Hypothalamus (tissue), 51 donors: ENCODE data around the gene CAMK2G.
"Not testable (repeated sequence)": the region's sequence is repeated elsewhere in the genome, so short reads cannot be mapped to it uniquely, and the experiment has no call there.

Source experiments
- DNase-seq, 51 donors: peaks; one replicate each; lab custom pipeline; 2025; lab: John Stamatoyannopoulos, UW

Gene CAMK2G

DNA sequence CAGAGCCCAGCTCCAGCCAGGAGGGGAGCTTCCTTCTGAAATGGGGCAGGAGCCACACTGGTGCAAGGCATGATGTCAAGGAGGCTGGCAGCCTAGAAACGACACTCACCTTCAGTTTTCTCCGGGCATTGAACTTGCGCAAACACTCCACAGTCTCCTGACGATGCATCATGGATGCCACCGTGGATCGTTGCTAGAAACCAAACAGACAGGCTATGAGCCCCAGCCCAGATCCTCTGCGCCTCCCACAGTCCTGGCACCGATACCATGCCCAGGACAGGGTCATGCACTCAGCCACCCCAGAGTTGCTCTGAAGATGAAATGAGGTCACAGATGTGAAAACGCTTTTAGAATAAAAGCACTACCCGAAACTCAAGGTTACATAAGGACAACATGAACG lies 32.0 kb downstream of the CAMK2G start:
- no peak for DNase-seq

GRCh38 chr10:73841526-73842285 lies 32.6 kb downstream of the CAMK2G start:
- no peak for DNase-seq

DNA sequence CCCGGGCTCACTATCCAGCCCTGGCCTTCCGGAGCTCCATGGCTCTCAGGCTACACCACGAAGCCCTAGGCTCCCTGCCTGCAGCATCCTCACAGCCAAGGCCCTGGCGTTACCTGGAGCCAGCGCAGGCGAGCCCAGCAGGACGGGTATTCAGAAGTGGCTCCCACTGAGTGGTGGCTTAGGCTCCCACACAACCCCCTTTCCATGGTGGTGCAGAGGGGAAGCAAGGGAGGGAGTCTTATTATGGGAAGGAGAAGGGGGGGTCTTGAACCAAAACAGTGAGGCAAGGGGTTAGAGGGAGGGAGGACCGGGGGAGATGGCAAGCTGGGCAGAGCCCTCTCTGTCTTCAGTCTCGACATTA lies 33.3 kb downstream of the CAMK2G start:
- DNase-seq = no peak

- no peak for DNase-seq
Measured at GRCh38 chr10:73840403-73841060, 33.8 kb downstream of the CAMK2G start.

GRCh38 chr10:73840056-73840402 lies 34.3 kb downstream of the CAMK2G start:
- no peak for DNase-seq

DNA sequence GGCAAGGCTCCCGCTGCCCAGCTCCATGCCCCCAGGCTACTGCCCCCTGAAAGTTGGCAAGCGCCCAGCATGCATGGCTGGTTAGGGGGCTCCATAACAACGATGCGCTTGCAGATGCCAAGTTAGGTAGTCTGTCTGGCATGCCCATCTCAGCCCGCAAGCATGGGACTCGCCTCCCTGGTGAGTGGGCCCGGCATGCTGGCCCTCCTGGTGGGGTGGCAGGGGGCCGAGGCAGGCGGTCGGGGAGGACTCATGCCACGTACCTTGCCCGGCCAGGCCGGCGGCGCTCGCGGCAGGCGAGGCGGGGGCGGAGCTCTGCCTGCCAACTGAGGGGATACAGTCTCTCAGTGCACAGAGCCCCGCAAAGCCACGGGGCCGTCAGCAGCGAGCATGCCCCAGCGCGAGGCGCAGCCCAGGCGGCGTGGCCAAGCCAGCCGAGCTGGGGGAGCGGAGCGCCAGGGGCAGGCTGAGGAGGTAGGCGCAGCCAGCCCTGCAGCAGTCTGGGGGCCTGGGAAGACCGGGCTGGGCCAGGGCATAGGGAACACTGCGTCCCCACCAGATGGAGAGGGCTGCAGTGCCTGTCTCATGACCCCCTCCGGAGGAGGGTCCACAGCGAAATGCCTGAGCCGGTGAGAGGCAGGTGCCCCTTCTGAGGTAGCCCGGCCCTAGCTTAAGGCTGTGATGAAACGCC lies 34.9 kb downstream of the CAMK2G start:
- peak in 1 of 51 donors; percentile 40 for DNase-seq

DNA sequence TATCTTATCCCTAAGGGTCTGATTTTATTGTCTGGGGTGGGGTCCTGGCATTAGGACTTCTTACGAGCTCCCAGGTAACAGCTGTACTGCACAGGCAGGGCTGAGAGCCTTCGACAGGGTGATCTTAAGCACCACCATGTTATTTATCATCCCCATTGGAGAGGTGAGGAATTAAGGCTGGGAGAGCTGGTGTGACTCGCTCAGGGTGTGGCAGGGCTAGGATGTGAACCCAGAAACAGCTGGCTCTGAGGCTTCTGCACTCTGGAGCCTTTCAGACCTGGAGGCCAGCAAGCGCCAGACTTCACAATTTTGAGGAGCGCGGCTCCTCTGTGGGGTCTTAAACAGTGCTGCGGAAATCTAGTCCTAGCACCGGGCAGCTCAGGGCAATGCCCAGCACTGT lies 35.5 kb downstream of the CAMK2G start:
- no peak for DNase-seq

GRCh38 chr10:73838008-73838567 lies 36.3 kb downstream of the CAMK2G start:
- no peak for DNase-seq

DNA sequence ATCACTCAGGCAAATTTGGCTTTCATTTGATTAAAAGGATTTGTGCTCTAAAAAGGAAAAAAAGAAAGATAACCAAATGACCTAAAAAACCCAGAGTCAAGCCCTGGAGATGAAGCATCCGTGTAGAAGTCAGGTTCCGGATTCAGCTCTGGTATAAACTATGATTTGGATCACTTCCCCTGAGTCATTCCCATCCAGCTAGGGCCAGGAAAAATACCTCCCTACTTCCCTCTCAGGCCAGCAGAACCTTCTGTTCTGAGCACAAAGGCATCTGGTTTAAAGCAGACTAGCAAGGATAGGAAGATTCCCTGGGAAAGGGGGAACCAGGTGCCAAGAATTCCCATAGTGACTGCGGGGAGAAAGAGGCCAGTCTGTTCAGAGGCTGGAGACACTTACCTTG lies 37.3 kb downstream of the CAMK2G start:
- DNase-seq = no peak

DNA sequence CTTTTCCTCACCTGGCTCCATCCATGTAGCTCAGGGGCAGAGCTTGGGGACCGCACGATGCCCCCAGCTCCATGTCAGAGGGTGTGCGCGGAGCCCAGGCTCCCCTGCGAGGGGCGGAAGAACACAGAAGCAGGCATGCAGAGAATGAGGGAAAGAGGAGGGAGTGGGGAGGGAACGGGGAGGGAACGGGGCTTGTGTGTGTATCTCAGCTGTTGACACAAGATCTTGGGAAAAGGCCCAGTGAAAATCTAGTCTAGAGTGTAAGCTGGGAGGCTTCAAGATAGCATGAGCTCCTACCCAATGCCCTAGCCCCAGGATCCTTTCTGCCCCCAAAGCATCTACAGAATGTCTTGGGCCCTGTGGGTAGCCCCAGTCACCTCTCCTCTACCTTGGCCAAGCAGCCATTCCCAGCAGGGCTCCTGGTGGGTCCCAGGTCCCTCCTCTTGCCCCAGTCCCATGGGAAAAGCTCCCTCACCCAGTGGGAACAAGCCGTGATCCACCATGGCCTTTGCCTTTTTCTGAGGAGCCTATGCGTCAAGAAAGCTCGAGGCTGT lies 37.9 kb downstream of the CAMK2G start:
- DNase-seq = no peak

DNA sequence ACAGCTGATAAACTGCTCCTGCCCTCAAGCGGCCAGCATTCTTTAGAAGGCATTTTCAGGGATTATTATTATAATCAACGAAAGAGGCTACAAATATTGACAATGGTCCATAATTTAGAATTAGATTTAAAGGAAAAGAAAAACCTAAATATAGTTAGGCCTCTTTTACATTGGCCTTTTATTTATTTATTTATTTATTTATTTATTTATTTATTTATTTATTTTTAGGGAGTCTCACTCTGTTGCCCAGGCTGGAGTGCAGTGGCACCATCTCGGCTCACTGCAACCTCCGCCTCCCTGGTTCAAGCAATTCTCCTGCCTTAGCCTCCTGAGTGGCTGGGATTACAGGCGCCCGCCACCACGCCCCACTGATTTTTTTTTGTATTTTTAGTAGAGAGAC lies 45.3 kb downstream of the CAMK2G start:
- DNase-seq = not testable (repeated sequence)

DNA sequence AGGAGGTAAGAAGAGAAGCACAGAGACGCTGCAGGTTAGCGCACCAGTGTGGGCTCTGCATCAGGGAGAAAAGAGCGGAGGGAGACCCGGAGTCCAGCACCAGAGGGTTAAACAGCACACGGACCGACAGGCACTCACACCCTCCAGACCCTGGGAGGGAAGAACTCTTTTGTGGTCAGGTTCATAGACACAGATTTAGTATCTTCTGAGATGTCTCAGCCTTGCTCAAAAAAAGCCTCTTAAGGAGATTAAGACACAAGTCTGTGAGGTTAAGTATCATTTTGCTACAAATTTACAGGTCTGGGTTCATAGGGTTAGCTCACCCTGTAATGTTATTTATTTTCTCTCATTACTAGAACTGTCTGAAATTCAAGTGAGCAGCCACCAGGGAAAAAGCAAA lies 46.2 kb downstream of the CAMK2G start:
- no peak for DNase-seq

- no peak for DNase-seq
Measured at GRCh38 chr10:73827346-73828089, 46.8 kb downstream of the CAMK2G start.

DNA sequence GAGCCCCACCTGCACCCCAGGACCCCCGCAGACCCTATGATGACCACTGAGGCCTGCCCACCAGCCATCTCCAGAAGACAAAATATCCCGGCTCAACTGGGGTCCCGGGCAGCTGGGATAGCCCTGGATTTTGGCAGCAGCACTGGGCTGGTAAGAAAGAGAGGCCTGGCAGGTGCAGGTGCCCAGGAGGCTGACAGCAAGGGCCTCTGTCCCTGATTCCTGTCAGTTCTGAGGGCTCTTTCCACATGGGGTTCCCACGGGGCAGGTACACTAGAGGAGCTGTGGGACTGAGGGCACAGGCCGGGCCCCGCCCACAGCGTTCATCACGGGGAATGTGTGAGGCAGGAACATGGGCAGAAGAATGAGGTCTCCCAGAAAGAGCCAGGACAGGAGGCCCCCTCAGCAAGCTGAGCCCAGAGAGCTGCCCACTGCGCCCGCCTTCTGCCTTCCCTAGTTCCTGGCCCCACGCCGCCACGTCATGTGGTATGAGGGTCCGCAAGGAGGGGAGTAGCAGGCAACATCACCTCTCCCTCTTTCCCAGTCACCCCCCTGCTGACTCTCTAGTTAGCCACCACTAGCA lies 50.1 kb downstream of the CAMK2G start:
- no peak for DNase-seq

DNA sequence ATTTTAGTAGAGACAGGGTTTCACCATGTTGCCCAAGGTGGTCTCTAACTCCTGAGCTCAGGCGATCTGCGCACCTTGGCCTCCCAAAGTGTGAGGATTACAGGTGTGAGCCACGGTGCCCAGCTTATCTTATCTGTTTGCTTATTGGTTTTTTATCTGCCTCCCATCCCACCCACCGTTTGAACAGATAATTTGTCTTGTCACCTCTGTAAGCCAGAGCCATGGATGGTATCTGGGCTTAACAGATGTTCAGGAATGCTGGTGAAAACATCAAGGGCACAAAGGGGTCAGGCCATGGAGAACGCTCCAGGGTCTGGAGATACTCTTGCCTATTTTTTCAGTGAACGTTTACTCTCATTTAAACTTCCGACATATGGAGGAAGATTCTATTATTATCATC lies 51.0 kb downstream of the CAMK2G start:
- no peak for DNase-seq

DNA sequence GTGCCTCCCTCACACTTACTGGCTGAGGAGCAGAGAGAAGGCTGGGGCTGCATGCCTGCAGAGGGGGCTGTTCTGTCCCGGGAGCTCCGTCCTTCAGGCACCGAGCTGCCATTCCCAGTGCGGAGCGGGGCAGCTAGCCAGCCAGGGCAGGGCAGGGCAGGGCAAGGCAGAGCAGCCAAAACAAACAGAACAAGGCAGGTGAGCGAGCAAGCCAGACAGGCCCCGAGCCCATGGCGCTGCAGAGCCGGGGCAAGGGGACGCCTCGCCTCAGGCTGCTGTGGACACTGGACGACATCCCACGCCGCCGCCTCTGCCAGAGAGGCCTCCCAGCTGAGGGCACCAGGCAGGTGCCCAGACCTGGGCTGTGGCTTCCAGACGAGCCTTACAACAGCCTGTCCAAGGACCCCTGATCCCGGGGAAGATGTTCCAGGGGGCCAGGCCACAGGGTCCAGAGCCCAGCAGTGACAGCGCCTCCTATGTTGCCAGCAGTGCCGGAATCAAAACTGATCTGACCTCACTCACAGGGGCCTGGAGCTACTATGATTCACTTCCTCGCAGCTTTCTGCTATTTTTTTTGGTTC lies 54.8 kb downstream of the CAMK2G start:
- peak in 1 of 51 donors; percentile 32 for DNase-seq

- DNase-seq = peak in 1 of 51 donors; percentile 31
Measured at GRCh38 chr10:73819081-73819480, 55.3 kb downstream of the CAMK2G start.

DNA sequence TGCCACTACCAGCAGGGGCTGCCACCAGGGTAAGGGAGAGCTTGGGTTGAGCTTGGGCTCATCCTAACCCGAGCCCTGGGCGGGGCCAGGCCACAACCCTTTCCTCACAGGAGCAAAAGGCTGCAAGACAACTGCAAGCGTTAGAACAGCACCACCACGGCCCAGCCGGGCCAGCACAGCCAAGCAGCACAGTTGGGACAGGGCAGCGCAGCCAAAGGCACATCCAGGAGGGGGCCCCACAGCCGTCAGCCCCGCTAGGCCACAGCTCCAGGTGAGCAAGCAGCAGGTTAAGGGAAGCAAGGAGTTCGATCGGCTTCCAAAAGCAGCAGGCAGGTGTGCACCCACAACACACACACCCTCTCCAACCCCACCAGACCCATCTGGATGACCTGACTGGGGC lies 56.0 kb downstream of the CAMK2G start:
- no peak for DNase-seq

DNA sequence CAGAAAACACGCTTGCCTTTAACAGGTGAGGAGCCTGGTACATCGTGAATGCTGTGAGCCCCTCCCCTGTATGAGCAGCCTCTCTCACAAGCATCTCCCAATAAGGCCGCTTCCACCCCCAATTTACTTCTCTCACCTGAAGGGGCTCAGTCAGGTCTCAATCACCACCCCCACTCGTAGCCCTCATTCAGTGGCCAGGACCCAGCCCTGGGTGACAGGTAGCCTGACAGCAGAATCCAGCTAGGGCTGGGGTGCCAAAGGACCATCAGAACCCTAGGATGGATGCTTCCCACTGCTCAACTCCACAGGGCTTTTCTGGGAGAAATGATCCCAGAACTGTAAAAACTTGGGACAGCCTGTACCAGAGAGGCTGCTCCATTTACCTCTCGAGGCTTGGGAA lies 56.5 kb downstream of the CAMK2G start:
- DNase-seq = no peak
